ENCODE measurements around the gene SMARCC2. TPM values are rescaled to one million over a fixed set of nuclear protein-coding genes. Genes with fewer than 3 reads are reported as not detected.

SMARCC2 gene
- total and polyA plus RNA-seq, 9 of the 15 experiments (the other 6 are each of a cell fraction or from before 2014, with no cell fraction given): 11.9 to 86.0 (median 36.6) TPM

GRCh38 chr12:56188778-56189098 lies 545 bp downstream of the SMARCC2 start:
- in situ Hi-C loops (cut with MboI) (loop anchor here (5.0 kb wide), 1 partner anchor 61 kb away; the partner anchor contains the start of gene ESYT1), intact Hi-C loops (cut with micrococcal nuclease) (loop anchor here (1.0 kb wide), 1 partner anchor 62 kb away; no protein-coding TSS in a partner anchor)
- Histone ChIP-seq H3K9ac (ENCODE audit: insufficient read depth in 1 of 2, low read depth in 2 of 2, low read length in 2 of 2) (peak overlapping the region; percentile 79 to 96), H3K36me3 (ENCODE audit: control insufficient read depth, insufficient read depth, low read length) (peaks cover 36% of the 10 kb centered on the region), H3K4me3 (peak overlapping the region; percentile 85), H3K79me2 (ENCODE audit: control insufficient read depth, insufficient read depth, low read length) (peaks cover 42% of the 10 kb centered on the region), H3K9me1 (ENCODE audit: control insufficient read depth, insufficient read depth, low read length) (no peaks in the 10 kb centered on the region), H3K27ac (ENCODE audit: extremely low read depth, low read depth, low read length) (peak overlapping the region; percentile 76), H3K27me3 (ENCODE audit: control insufficient read depth in 2 of 2, insufficient read depth in 2 of 2, low read length in 2 of 2) (no peaks in the 10 kb centered on the region), H3K9me3 (replicated peaks; ENCODE audit: control insufficient read depth, insufficient read depth, low read depth, low read length) (no peaks in the 10 kb centered on the region), H3K4me2 (ENCODE audit: insufficient read depth, low read length) (peak overlapping the region; percentile 90), H2AFZ (ENCODE audit: low read depth, low read length) (peak overlapping the region; percentile 32; the same call in 1 of the 2 replicates), H4K20me1 (replicated peaks; ENCODE audit: control insufficient read depth, insufficient read depth, low read length) (no peaks in the 10 kb centered on the region), H3K4me1 (replicated peaks in 1 of 2; ENCODE audit: control insufficient read depth in 2 of 2, insufficient read depth in 2 of 2, low read length in 2 of 2) (peaks cover 4 to 16% of the 10 kb centered on the region in 2 experiments; a peak in 3 of 5 replicates)
- ATAC-seq (peak; percentile 3), DNase-seq (ENCODE audit: extremely low read depth in 1 of 4, low spot score in 3 of 4) (no peak), FAIRE-seq (no peak)
- under 1% methylated on average over 17 of the region's 17 CpGs for WGBS (ENCODE audit: insufficient coverage, low coverage, missing lambda C conversion rate)
- POLR2A ChIA-PET: interaction anchor here (0.6 to 5.9 kb wide), 16 partner anchors 8 to 143 kb away, joined by 3 to 54 read pairs (median 8); partner anchors contain the start of genes ESYT1, MYL6, RNF41 and ZC3H10
- CTCF ChIA-PET (ENCODE audit: low intra/inter-chr PET ratio): interaction anchor here (0.7 to 2.9 kb wide), 7 partner anchors 63 to 450 kb away, joined by 3 to 36 read pairs (median 9); partner anchors contain the start of genes ANKRD52 and ZC3H10
- BruUV-seq (replicated peaks): no TSS peak
- TF ChIP-seq SIRT6 (IDR thresholded peaks at IDR 0.05; ENCODE audit: low read depth, low read length): no peak
- TF ChIP-seq MLLT1 (IDR thresholded peaks at IDR 0.05): no peak
- no peak for TF ChIP-seq CCAR2 (IDR thresholded peaks at IDR 0.05; ENCODE audit: low read depth, low read length)
- TF ChIP-seq ZSCAN32 (CRISPR knock-in tag; IDR thresholded peaks at IDR 0.05): peak; percentile 13; the same call in 1 of the 2 replicates
- 0 out of 2 replicates have a peak, but pooled peaks have one; percentile 7 for TF ChIP-seq ZBTB7A (IDR thresholded peaks at IDR 0.05; ENCODE audit: borderline replicate concordance, control insufficient read depth, low read depth, low read length)
- TF ChIP-seq ZNF609 (CRISPR knock-in tag; IDR thresholded peaks at IDR 0.05; ENCODE audit: borderline replicate concordance): 0 out of 2 replicates have a peak, but pooled peaks have one; percentile 17
- TF ChIP-seq BMI1 (IDR thresholded peaks at IDR 0.05; ENCODE audit: low read length): no peak
- 0 out of 4 replicates have a peak, but pooled peaks of 1 of the 2 experiments have one; percentile 9 for TF ChIP-seq MAZ (CRISPR knock-in tag; conservative IDR thresholded peaks at IDR 0.05 in 1 of 2, IDR thresholded peaks at IDR 0.05 in 1 of 2)
- TF ChIP-seq ARID4B (CRISPR knock-in tag; IDR thresholded peaks at IDR 0.05): peak; percentile 58; the same call in 1 of the 2 replicates

All from K562 (cell line).